B cell (primary cell): ENCODE measurements around the gene RAB5A. TPM values are rescaled to one million over a fixed set of nuclear protein-coding genes. Genes with fewer than 3 reads are reported as not detected.

Source experiments
- ATAC-seq: fragments of 200-7000 bp; cut with Tn5 transposase; one replicate; pipeline ENCODE4 v1.10.0; 2021; ENCODE audit warnings: low read depth, mild to moderate bottlenecking, moderate number of reproducible peaks, moderate library complexity
- CTCF ChIA-PET: fragments of 350-600 bp; sonication (Branson Sonifier 250); formaldehyde crosslinking; loops from one replicate; lab custom pipeline; 2021; ENCODE audit warnings: antibody characterized with exemption, inconsistent platforms; lab: Charles Lee
- POLR2A ChIA-PET: fragments of 350-600 bp; sonication (Branson Sonifier 250); formaldehyde crosslinking; loops from one replicate; lab custom pipeline; 2021; ENCODE audit warnings: antibody characterized with exemption; lab: Charles Lee
- DNase-seq: peaks from one replicate; pipeline ENCODE4 v3.0.0; 2013
- H2AFZ ChIP-seq: 2 replicates; pipeline ENCODE4 v1.6.1; 2012; ENCODE audit warnings: mild to moderate bottlenecking, low read depth, low read length; ENCODE audit not compliant: insufficient read depth, poor library complexity, severe bottlenecking
- H3K27ac ChIP-seq, 2 donors: 1 replicate in 1 of 2; 2 replicates in 1 of 2; pipeline ENCODE4 v1.5.1; 2012 to 2013; ENCODE audit warnings: low read length in 2 of 2, mild to moderate bottlenecking in 2 of 2, moderate library complexity in 1 of 2
- H3K27me3 ChIP-seq, 4 experiments: fragments of 200-600 bp in 1 of 4; sonication (generic) in 1 of 4; replicated peaks in 1 of 4; 1 replicate in 2 of 4; 2 replicates in 2 of 4; pipeline versions ENCODE4 v1.6.1 to v1.7.0; 2013 to 2016; ENCODE audit warnings: low read length in 3 of 4, mild to moderate bottlenecking in 2 of 4, mixed read lengths in 1 of 4, moderate library complexity in 1 of 4; ENCODE audit not compliant: insufficient read depth in 4 of 4, control insufficient read depth in 3 of 4; ENCODE audit errors: control extremely low read depth in 1 of 4
- H3K36me3 ChIP-seq, 2 experiments: replicated peaks in 1 of 2; 1 replicate in 1 of 2; 2 replicates in 1 of 2; pipeline versions ENCODE4 v1.6.1 to v1.7.1; 2013; ENCODE audit warnings: low read length in 1 of 2; ENCODE audit not compliant: insufficient read depth in 2 of 2, control insufficient read depth in 1 of 2; ENCODE audit errors: control extremely low read depth in 1 of 2, extremely low read depth in 1 of 2
- H3K4me1 ChIP-seq, 2 donors: fragments of 200-600 bp in 1 of 2; sonication (generic) in 1 of 2; 1 replicate in 1 of 2; 2 replicates in 1 of 2; pipeline versions ENCODE4 v1.5.1 to v1.6.1; 2013 to 2017; ENCODE audit warnings: low read length in 2 of 2; ENCODE audit not compliant: control insufficient read depth in 2 of 2, insufficient read depth in 2 of 2
- H3K4me2 ChIP-seq: replicated peaks from 2 replicates; pipeline ENCODE3; 2012; ENCODE audit warnings: mild to moderate bottlenecking, low read depth, low read length; ENCODE audit not compliant: poor library complexity, severe bottlenecking
- H3K4me3 ChIP-seq, 5 experiments: fragments of 200-600 bp in 1 of 5; sonication (generic) in 1 of 5; 1 replicate in 3 of 5; 2 replicates in 2 of 5; pipeline versions ENCODE4 v1.5.1 to v1.7.0; 2011 to 2016; ENCODE audit warnings: low read length in 4 of 5, mild to moderate bottlenecking in 4 of 5, low read depth in 2 of 5, control low read depth in 1 of 5, moderate library complexity in 1 of 5; ENCODE audit not compliant: insufficient read depth in 1 of 5; ENCODE audit errors: control extremely low read depth in 1 of 5, extremely low read depth in 1 of 5
- H3K79me2 ChIP-seq: fragments of 200-600 bp; sonication (generic); one replicate; pipeline ENCODE4 v1.6.0; 2016; ENCODE audit warnings: low read length; ENCODE audit not compliant: control insufficient read depth, insufficient read depth
- H3K9ac ChIP-seq: fragments of 200-600 bp; sonication (generic); 2 replicates; pipeline ENCODE4 v1.6.1; 2017; ENCODE audit warnings: mild to moderate bottlenecking, low read length, moderate library complexity
- H3K9me3 ChIP-seq, 3 donors: one replicate each; pipeline versions ENCODE4 v1.6.1 to v1.7.1; 2013; ENCODE audit warnings: low read length in 2 of 3; ENCODE audit not compliant: control insufficient read depth in 2 of 3, insufficient read depth in 1 of 3; ENCODE audit errors: control extremely low read depth in 1 of 3
- H4K20me1 ChIP-seq: 2 replicates; pipeline ENCODE4 v1.6.0; 2012; ENCODE audit warnings: mild to moderate bottlenecking, low read length; ENCODE audit not compliant: insufficient read depth, control insufficient read depth, poor library complexity, severe bottlenecking
- H3K27ac Mint-ChIP-seq: one replicate; pipeline ENCODE4 v1.8.0; 2021; ENCODE audit warnings: mixed read lengths
- H3K27me3 Mint-ChIP-seq: one replicate; pipeline ENCODE4 v1.8.0; 2021; ENCODE audit warnings: mixed read lengths
- H3K4me1 Mint-ChIP-seq: one replicate; pipeline ENCODE4 v1.8.0; 2021; ENCODE audit warnings: mixed read lengths
- H3K4me3 Mint-ChIP-seq: one replicate; pipeline ENCODE4 v1.8.0; 2021; ENCODE audit warnings: mixed read lengths
- H3K9me3 Mint-ChIP-seq: one replicate; pipeline ENCODE4 v1.8.0; 2022; ENCODE audit warnings: mixed read lengths; ENCODE audit not compliant: insufficient read depth
- EZH2 ChIP-seq: IDR thresholded peaks from 2 replicates; pipeline ENCODE4 v1.6.1; 2012; ENCODE audit warnings: borderline replicate concordance, low read depth, mild to moderate bottlenecking, moderate library complexity, low read length; ENCODE audit not compliant: insufficient read depth, poor library complexity, severe bottlenecking
- WGBS: methylation state at CpG from one replicate; pipeline ENCODE4 v1.1.5; 2013; ENCODE audit warnings: missing lambda C conversion rate; ENCODE audit not compliant: insufficient coverage; 5-methylcytosine and 5-hydroxymethylcytosine counted together
- intact Hi-C: fragments of 100-400 bp; cut with micrococcal nuclease; formaldehyde crosslinking; loops from one replicate; pipeline ENCODE4 v1.10.0; 2022
- polyA plus RNA-seq: library from polyadenylated mRNA; depleted of rRNA; stranded (reverse); fragments of >200 nt; gene quantifications from 2 replicates; pipeline ENCODE4 v1.2.3, GENCODE V29; 2012
- total RNA-seq, 2 donors: library from RNA; stranded (reverse); fragments of 120-200 nt in 1 of 2; gene quantifications; 1 replicate in 1 of 2; 2 replicates in 1 of 2; pipeline versions ENCODE4 v1.2.3 to v1.2.4, GENCODE V29; 2013 to 2022
- TF ChIP-seq, protein P1 (sequence below): fragments of 200-600 bp; IDR thresholded peaks from one replicate; pipeline ENCODE4 v1.8.0; 2022; ENCODE audit warnings: antibody characterized with exemption, mild to moderate bottlenecking

Gene RAB5A
- total and polyA plus RNA-seq, 2 donors (not counting 1 experiment from before 2014, with no cell fraction given): 21.7 to 59.4 TPM

DNA sequence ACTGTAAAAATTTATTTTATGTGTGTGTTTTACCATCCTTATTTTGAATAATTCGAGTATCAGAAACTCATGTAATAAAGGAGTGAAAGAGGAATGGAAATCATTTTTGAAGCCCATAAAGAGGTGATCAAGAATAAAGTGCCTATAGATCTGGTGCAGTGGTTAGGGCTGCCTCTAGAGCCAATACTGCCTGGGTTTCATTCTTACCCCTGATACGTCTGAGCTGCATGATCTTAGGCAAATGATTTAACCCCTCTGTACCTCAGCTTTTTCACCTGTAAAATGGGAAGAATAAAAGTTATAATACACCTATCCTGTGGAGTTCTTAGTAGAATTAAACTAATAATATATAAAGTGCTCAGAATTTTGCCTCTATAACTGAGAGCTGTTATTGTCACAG lies 43.2 kb upstream of the RAB5A start:
- Histone ChIP-seq H3K79me2 (no peaks in the 10 kb centered on the region), H4K20me1 (no peaks in the 10 kb centered on the region), H3K4me1 (no peaks in the 10 kb centered on the region), H3K4me2 (no peak overlapping the region), H2AFZ (no peak overlapping the region), H3K27ac (no peak overlapping the region), H3K36me3 (no peaks in the 10 kb centered on the region), H3K9ac (no peak overlapping the region), H3K4me3 (no peak overlapping the region), H3K27me3 (no peaks in the 10 kb centered on the region), H3K9me3 (peaks cover 1 to 4% (median 3%) of the 10 kb centered on the region in 3 donors)
- POLR2A ChIA-PET: no interaction called here
- TF ChIP-seq, protein P1, sequence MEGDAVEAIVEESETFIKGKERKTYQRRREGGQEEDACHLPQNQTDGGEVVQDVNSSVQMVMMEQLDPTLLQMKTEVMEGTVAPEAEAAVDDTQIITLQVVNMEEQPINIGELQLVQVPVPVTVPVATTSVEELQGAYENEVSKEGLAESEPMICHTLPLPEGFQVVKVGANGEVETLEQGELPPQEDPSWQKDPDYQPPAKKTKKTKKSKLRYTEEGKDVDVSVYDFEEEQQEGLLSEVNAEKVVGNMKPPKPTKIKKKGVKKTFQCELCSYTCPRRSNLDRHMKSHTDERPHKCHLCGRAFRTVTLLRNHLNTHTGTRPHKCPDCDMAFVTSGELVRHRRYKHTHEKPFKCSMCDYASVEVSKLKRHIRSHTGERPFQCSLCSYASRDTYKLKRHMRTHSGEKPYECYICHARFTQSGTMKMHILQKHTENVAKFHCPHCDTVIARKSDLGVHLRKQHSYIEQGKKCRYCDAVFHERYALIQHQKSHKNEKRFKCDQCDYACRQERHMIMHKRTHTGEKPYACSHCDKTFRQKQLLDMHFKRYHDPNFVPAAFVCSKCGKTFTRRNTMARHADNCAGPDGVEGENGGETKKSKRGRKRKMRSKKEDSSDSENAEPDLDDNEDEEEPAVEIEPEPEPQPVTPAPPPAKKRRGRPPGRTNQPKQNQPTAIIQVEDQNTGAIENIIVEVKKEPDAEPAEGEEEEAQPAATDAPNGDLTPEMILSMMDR: no peak
- no peak for TF ChIP-seq EZH2
- ATAC-seq (no peak), DNase-seq (no peak)
- CTCF ChIA-PET: no interaction called here
- WGBS: no CpG with 5 or more reads among the region's 2 CpGs
- no peak overlapping the region for H3K4me3 Mint-ChIP-seq
- no peaks in the 10 kb centered on the region for H3K4me1 Mint-ChIP-seq
- intact Hi-C loops: no loop called here
- no peak overlapping the region for H3K27ac Mint-ChIP-seq
- peaks cover 2% of the 10 kb centered on the region for H3K27me3 Mint-ChIP-seq
- peaks cover 2% of the 10 kb centered on the region for H3K9me3 Mint-ChIP-seq

DNA sequence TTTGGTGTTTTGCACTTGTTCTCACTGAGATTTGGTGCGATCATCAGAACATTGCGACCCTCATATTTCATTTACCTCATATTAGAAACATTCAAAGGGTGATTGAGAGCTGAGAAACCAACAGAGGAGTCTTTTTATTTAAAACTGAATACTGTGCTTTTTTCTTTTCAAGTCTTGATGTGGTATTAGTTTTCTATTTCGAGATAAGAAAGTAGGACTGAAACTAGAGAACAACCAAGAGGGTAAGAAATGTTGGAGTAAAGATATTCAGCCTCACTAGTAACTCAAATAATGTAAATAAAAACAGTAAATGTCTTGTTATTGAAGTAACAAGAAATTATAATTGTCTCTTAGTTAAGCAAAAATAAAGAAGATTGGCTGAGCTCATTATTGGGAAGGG lies 39.4 kb upstream of the RAB5A start:
- Histone ChIP-seq H3K27ac (no peak overlapping the region), H3K79me2 (no peaks in the 10 kb centered on the region), H2AFZ (no peak overlapping the region), H3K9me3 (peaks cover 1 to 31% (median 9%) of the 10 kb centered on the region in 3 donors), H3K27me3 (no peaks in the 10 kb centered on the region), H3K4me3 (no peak overlapping the region), H3K4me1 (no peaks in the 10 kb centered on the region), H3K4me2 (no peak overlapping the region), H3K36me3 (no peaks in the 10 kb centered on the region), H4K20me1 (no peaks in the 10 kb centered on the region), H3K9ac (no peak overlapping the region)
- Mint-ChIP-seq H3K4me3 (no peak overlapping the region), H3K9me3 (peaks cover 11% of the 10 kb centered on the region), H3K4me1 (no peaks in the 10 kb centered on the region), H3K27me3 (no peaks in the 10 kb centered on the region), H3K27ac (no peak overlapping the region)
- DNase-seq (no peak), ATAC-seq (no peak)
- intact Hi-C loops: no loop called here
- TF ChIP-seq EZH2: no peak
- TF ChIP-seq, protein P1: no peak
- POLR2A ChIA-PET: no interaction called here
- CTCF ChIA-PET: interaction anchor here (1.3 kb wide), 1 partner anchor 41 kb away, joined by 3 read pairs; no protein-coding TSS in a partner anchor
- no CpG with 5 or more reads among the region's 3 CpGs for WGBS
